Tibial artery (tissue), 4 donors: ENCODE results near the gene NEURL2.
A peak's percentile ranks its signal among the peaks of the same experiment; 100 is the strongest.

Source experiments
- DNase-seq, 2 donors: peaks; one replicate each; pipeline ENCODE4 v3.0.0-alpha.2; 2019
- H3K27ac ChIP-seq, 2 donors: fragments of 200-600 bp; sonication (generic) in 1 of 2; 1 replicate in 1 of 2; 2 replicates in 1 of 2; pipeline ENCODE4 v1.5.1; 2018 to 2019; ENCODE audit warnings: mild to moderate bottlenecking in 1 of 2
- H3K27me3 ChIP-seq, 2 donors: fragments of 200-600 bp; sonication (generic) in 1 of 2; one replicate each; pipeline versions ENCODE4 v1.5.1 to v1.6.0; 2016 to 2019
- H3K36me3 ChIP-seq, 3 donors: fragments of 200-600 bp; sonication (generic) in 2 of 3; one replicate each; pipeline ENCODE4 v1.5.1; 2016 to 2019; ENCODE audit warnings: mild to moderate bottlenecking in 2 of 3
- H3K4me1 ChIP-seq, 4 donors: fragments of 200-600 bp; sonication (generic) in 2 of 4; 1 replicate in 3 of 4; 2 replicates in 1 of 4; pipeline ENCODE4 v1.5.1; 2016 to 2019
- H3K4me3 ChIP-seq, 2 donors: fragments of 200-600 bp; sonication (generic) in 1 of 2; 1 replicate in 1 of 2; 2 replicates in 1 of 2; pipeline ENCODE4 v1.5.1; 2018 to 2019; ENCODE audit warnings: mild to moderate bottlenecking in 2 of 2
- H3K9me3 ChIP-seq, 3 donors: fragments of 200-600 bp; sonication (generic) in 1 of 3; one replicate each; pipeline ENCODE4 v1.5.1; 2016 to 2019
- CTCF ChIP-seq, 2 experiments: fragments of 200-600 bp in 1 of 2; fragments of 450-650 bp in 1 of 2; IDR thresholded peaks; one replicate each; pipeline ENCODE4 v1.5.1; 2017 to 2019; ENCODE audit warnings: antibody characterized with exemption in 2 of 2, mild to moderate bottlenecking in 1 of 2, moderate library complexity in 1 of 2
- intact Hi-C: fragments of 100-400 bp; cut with DNase I; formaldehyde crosslinking; loops from one replicate; pipeline ENCODE4 v1.15.0; 2023; ENCODE audit warnings: low total_unique reads

The NEURL2 gene

GRCh38 chr20:45913116-45913515, 22.1 kb upstream of the NEURL2 start:
- Histone ChIP-seq H3K36me3 (no peaks in the 10 kb centered on the region), H3K4me1 (peaks cover 0 to 24% (median 20%) of the 10 kb centered on the region in 4 donors), H3K9me3 (no peaks in the 10 kb centered on the region), H3K4me3 (no peak overlapping the region), H3K27ac (no peak overlapping the region), H3K27me3 (peaks cover 0 to 13% of the 10 kb centered on the region in 2 donors)
- TF ChIP-seq CTCF (IDR thresholded peaks at IDR 0.05), result no peak
- intact Hi-C loops, result no loop called here
- no peak for DNase-seq

DNA sequence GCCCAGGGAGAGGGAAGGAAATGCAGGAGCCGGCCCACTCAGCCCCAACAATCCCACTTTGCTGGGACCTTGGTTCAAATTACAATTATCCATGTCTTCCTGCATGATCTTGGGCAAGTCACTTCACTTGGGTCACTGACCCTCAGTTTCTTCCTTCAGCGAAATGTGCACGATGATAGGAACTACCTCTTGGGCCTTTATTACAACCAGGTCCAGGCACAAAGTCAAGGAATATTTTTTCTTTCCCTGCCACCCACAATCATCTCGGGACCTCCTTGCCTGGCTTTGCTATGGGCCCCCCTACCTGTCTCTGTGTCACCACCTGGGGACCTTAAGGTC, 21.3 kb upstream of the NEURL2 start:
- no peaks in the 10 kb centered on the region for H3K36me3 ChIP-seq
- H3K4me3 ChIP-seq, result peak overlapping the region; percentile 50 to 58
- peaks cover 0 to 20% (median 20%) of the 10 kb centered on the region in 4 donors for H3K4me1 ChIP-seq
- intact Hi-C loops, result no loop called here
- no peaks in the 10 kb centered on the region for H3K9me3 ChIP-seq
- TF ChIP-seq CTCF (IDR thresholded peaks at IDR 0.05), result no peak
- H3K27me3 ChIP-seq, result peaks cover 0 to 13% of the 10 kb centered on the region in 2 donors
- no peak for DNase-seq
- peak overlapping the region; percentile 34 to 72 for H3K27ac ChIP-seq

DNA sequence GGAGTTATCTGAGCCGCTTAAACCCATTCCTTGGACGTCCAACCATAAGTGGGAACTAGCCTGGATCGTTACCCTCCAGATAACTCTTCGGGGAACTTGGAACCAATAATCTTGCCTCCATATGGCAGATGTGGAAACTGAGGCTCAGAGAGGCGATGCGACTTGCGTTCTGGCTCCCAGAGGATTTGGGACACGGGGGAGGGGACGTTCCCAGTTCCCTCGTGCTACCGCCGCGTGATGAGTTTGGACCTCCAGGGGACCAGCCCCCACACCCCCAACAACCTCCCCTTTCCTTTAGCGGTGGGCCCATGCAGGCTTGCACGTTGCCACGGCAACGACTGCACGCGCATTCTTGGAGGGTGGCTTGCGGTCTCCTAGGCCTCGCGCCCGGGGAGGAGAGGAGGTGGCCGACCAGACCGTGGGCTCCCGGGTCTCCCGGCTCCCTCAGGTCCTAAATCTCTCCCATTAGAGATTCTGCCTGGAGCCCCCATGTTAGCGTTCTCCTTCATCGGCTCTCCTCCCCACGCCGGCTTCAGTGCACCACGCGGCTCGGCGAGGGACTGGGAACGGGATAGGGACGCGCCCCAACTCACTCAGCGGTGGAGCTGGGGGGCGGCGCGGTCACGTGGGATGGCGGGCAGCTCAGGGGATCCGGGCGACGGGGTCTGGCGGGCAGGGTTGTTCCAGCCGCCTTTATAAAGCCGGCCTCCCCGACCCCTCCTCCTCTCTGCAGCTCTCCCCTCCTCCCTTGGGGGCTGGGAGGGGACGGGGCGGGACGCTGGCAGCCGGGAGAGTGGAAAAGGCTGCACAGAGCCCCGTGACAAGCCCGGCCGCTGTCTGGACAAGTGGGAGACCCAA, 20.7 kb upstream of the NEURL2 start, which contains the start of gene PLTP:
Gene PLTP (minus strand): TSS at position 670 of the 858 bp plus-strand sequence. CDS start 703 bp downstream, outside the sequence.
- peaks cover 0 to 13% of the 10 kb centered on the region in 2 donors for H3K27me3 ChIP-seq
- peaks cover 0 to 20% (median 20%) of the 10 kb centered on the region in 4 donors for H3K4me1 ChIP-seq
- peak within 1 kb of the TSS; percentile 50 to 58 for H3K4me3 ChIP-seq
- DNase-seq, result peak; percentile 77 to 88
- H3K9me3 ChIP-seq, result no peaks in the 10 kb centered on the region
- intact Hi-C loops, result no loop called here
- no peak for TF ChIP-seq CTCF (IDR thresholded peaks at IDR 0.05)
- no peaks in the 10 kb centered on the region for H3K36me3 ChIP-seq
- H3K27ac ChIP-seq, result peak within 1 kb of the TSS; percentile 38 to 72

GRCh38 chr20:45910670-45911485, 19.9 kb upstream of the NEURL2 start:
- Histone ChIP-seq H3K4me3 (peak overlapping the region; percentile 50 to 58), H3K27me3 (peaks cover 0 to 13% of the 10 kb centered on the region in 2 donors), H3K9me3 (no peaks in the 10 kb centered on the region), H3K4me1 (peaks cover 0 to 20% (median 20%) of the 10 kb centered on the region in 4 donors), H3K27ac (peak overlapping the region; percentile 38 to 72), H3K36me3 (no peaks in the 10 kb centered on the region)
- peak; percentile 99 for DNase-seq
- no peak for TF ChIP-seq CTCF (IDR thresholded peaks at IDR 0.05)
- intact Hi-C loops, result no loop called here

GRCh38 chr20:45909817-45910669, 19.0 kb upstream of the NEURL2 start:
- Histone ChIP-seq H3K4me3 (peak overlapping the region; percentile 17 to 58), H3K36me3 (peaks cover 0 to 2% (median 0%) of the 10 kb centered on the region in 3 donors), H3K9me3 (no peaks in the 10 kb centered on the region), H3K27ac (peak overlapping the region in 1 of 2 donors; percentile 38), H3K4me1 (peaks cover 0 to 20% (median 20%) of the 10 kb centered on the region in 4 donors), H3K27me3 (peaks cover 0 to 13% of the 10 kb centered on the region in 2 donors)
- no peak for TF ChIP-seq CTCF (IDR thresholded peaks at IDR 0.05)
- no peak for DNase-seq
- intact Hi-C loops, result no loop called here
